ENCODE results near the gene TNFSF4. TPM values are rescaled to one million over a fixed set of nuclear protein-coding genes. Genes with fewer than 3 reads are reported as not detected.
"Not testable (repeated sequence)": the region's sequence is repeated elsewhere in the genome, so short reads cannot be mapped to it uniquely, and the experiment has no call there.

The TNFSF4 gene
- 1 to 10 TPM; 1.8 to 2.8 (median 2.6) TPM for polyA plus RNA-seq (ENCODE audit: insufficient read depth in 1 of 5, insufficient read length in 5 of 5, low replicate concordance in 1 of 5)
- long read RNA-seq, donor 1, result 0 reads
- long read RNA-seq, donor 2, partial matches to known transcripts, result 0 of 1 reads
- long read RNA-seq, donor 2, other reads (novel, unspliced or antisense), result 0 of 1 reads
- long read RNA-seq, donor 3, partial matches to known transcripts, result 0 of 1 reads
- long read RNA-seq, donor 3, other reads (novel, unspliced or antisense), result 0 of 1 reads
- long read RNA-seq, donor 4, partial matches to known transcripts, result 0 of 1 reads
- long read RNA-seq, donor 4, other reads (novel, unspliced or antisense), result 0 of 1 reads
- long read RNA-seq, donor 5, partial matches to known transcripts, result 0 of 2 reads
- long read RNA-seq, donor 5, other reads (novel, unspliced or antisense), result 0 of 2 reads
- long read RNA-seq, donor 6, result 0 reads
- long read RNA-seq, donor 7, partial matches to known transcripts, result 0 of 1 reads
- long read RNA-seq, donor 7, other reads (novel, unspliced or antisense), result 0 of 1 reads
- long read RNA-seq, donor 8, result 0 reads

GRCh38 chr1:173206816-173207568 is at the start of gene TNFSF4:
Gene TNFSF4 (minus strand): TSS chr1:173207331. CDS start chr1:173207176, 155 bp downstream.
- DNase-seq, result peak in 1 of 2 donors; percentile 42

GRCh38 chr1:173255214-173255813 is 48.2 kb upstream of the TNFSF4 start:
- DNase-seq, result peak in 1 of 2 donors; percentile 6

GRCh38 chr1:173253046-173253445 is 45.9 kb upstream of the TNFSF4 start:
- no peak for DNase-seq

- DNase-seq, result no peak
These were observed 42.2 kb upstream of the TNFSF4 start for GRCh38 chr1:173249349-173249748.

- no peak for DNase-seq
These were observed 41.3 kb upstream of the TNFSF4 start for GRCh38 chr1:173248247-173248940.

GRCh38 chr1:173245892-173246291 is 38.8 kb upstream of the TNFSF4 start:
- no peak for DNase-seq

GRCh38 chr1:173243300-173243699 is 36.2 kb upstream of the TNFSF4 start:
- DNase-seq, result no peak

- no peak for DNase-seq
These were observed 34.6 kb upstream of the TNFSF4 start for GRCh38 chr1:173241528-173242347.

- DNase-seq, result no peak
These were observed 33.5 kb upstream of the TNFSF4 start for GRCh38 chr1:173240609-173241008.

- DNase-seq, result no peak
These were observed 31.9 kb upstream of the TNFSF4 start for GRCh38 chr1:173239058-173239457.

- no peak for DNase-seq
These were observed 27.8 kb upstream of the TNFSF4 start for GRCh38 chr1:173234899-173235298.

- DNase-seq, result not testable (repeated sequence)
These were observed 27.3 kb upstream of the TNFSF4 start for GRCh38 chr1:173234434-173234833.

GRCh38 chr1:173229031-173229430 is 21.9 kb upstream of the TNFSF4 start:
- DNase-seq, result not testable (repeated sequence)

GRCh38 chr1:173224949-173225348 is 17.8 kb upstream of the TNFSF4 start:
- DNase-seq, result no peak

GRCh38 chr1:173224280-173224892 is 17.3 kb upstream of the TNFSF4 start:
- no peak for DNase-seq

GRCh38 chr1:173223031-173223380 is 15.9 kb upstream of the TNFSF4 start:
- DNase-seq, result no peak

- no peak for DNase-seq
These were observed 15.3 kb upstream of the TNFSF4 start for GRCh38 chr1:173222149-173223030.

GRCh38 chr1:173220157-173220556 is 13.0 kb upstream of the TNFSF4 start:
- no peak for DNase-seq

GRCh38 chr1:173213665-173214064 is 6.5 kb upstream of the TNFSF4 start:
- no peak for DNase-seq

Data from right lung (tissue), 10 donors.